GM23338 (cell line): Measurements from ENCODE around the gene CYB5A. TPM values are rescaled to one million over a fixed set of nuclear protein-coding genes. Genes with fewer than 3 reads are reported as not detected.
A peak's percentile ranks its signal among the peaks of the same experiment; 100 is the strongest.

Experiments
- ATAC-seq: fragments of 200-7000 bp; cut with Tn5 transposase; 3 replicates; pipeline ENCODE4 v1.9.1; 2020
- DNase-seq: peaks from one replicate; pipeline ENCODE4 v3.0.0-alpha.2; 2015; ENCODE audit warnings: low spot score
- H2AFZ ChIP-seq: fragments of 200-600 bp; sonication (generic); 2 replicates; pipeline ENCODE4 v1.8.0; 2016; ENCODE audit warnings: antibody characterized with exemption, mild to moderate bottlenecking, moderate library complexity
- H3F3A ChIP-seq: fragments of 200-600 bp; sonication (generic); replicated peaks from 2 replicates; pipeline ENCODE4 v1.8.0; 2017; ENCODE audit warnings: antibody characterized with exemption, mixed run types, low read depth
- H3K27ac ChIP-seq: fragments of 200-600 bp; sonication (generic); 2 replicates; pipeline ENCODE4 v1.6.1; 2016; ENCODE audit warnings: low read depth
- H3K27me3 ChIP-seq: fragments of 200-600 bp; sonication (generic); 2 replicates; pipeline ENCODE4 v1.8.0; 2016; ENCODE audit warnings: mild to moderate bottlenecking, mixed run types, moderate library complexity; ENCODE audit not compliant: insufficient read depth
- H3K36me3 ChIP-seq: fragments of 200-600 bp; sonication (generic); 2 replicates; pipeline ENCODE4 v1.8.0; 2016; ENCODE audit warnings: mild to moderate bottlenecking; ENCODE audit not compliant: insufficient read depth
- H3K4me1 ChIP-seq: fragments of 200-600 bp; sonication (generic); 2 replicates; pipeline ENCODE4 v1.8.0; 2016; ENCODE audit warnings: mild to moderate bottlenecking, moderate library complexity; ENCODE audit not compliant: insufficient read depth
- H3K4me2 ChIP-seq: fragments of 200-600 bp; sonication (generic); 2 replicates; pipeline ENCODE4 v1.7.1; 2017; ENCODE audit warnings: mixed run types
- H3K4me3 ChIP-seq: fragments of 200-600 bp; sonication (generic); 2 replicates; pipeline ENCODE4 v1.6.1; 2016; ENCODE audit warnings: mixed run types
- H3K79me2 ChIP-seq: fragments of 200-600 bp; sonication (generic); replicated peaks from 2 replicates; pipeline ENCODE4 v1.8.0; 2017; ENCODE audit warnings: mild to moderate bottlenecking; ENCODE audit not compliant: insufficient read depth
- H3K9me2 ChIP-seq: fragments of 200-600 bp; sonication (generic); 2 replicates; pipeline ENCODE4 v1.8.0; 2017; ENCODE audit not compliant: insufficient read depth
- H4K20me1 ChIP-seq: fragments of 200-600 bp; sonication (generic); replicated peaks from 2 replicates; pipeline ENCODE4 v1.8.0; 2017; ENCODE audit warnings: mild to moderate bottlenecking; ENCODE audit not compliant: insufficient read depth
- H3K27ac Mint-ChIP-seq: 2 replicates; pipeline ENCODE4 v1.8.0; 2020; ENCODE audit warnings: inconsistent platforms, mild to moderate bottlenecking, moderate library complexity, mixed read lengths
- H3K27me3 Mint-ChIP-seq: 3 replicates; pipeline ENCODE4 v1.8.0; 2022; ENCODE audit warnings: low read depth, mild to moderate bottlenecking, moderate library complexity, mixed read lengths, inconsistent platforms; ENCODE audit not compliant: insufficient read depth, poor library complexity
- H3K36me3 Mint-ChIP-seq: 3 replicates; pipeline ENCODE4 v1.8.0; 2021; ENCODE audit warnings: low read depth, mild to moderate bottlenecking, inconsistent platforms, moderate library complexity, mixed read lengths
- H3K4me1 Mint-ChIP-seq: 3 replicates; pipeline ENCODE4 v1.8.0; 2020; ENCODE audit warnings: mild to moderate bottlenecking, inconsistent platforms, mixed read lengths
- H3K4me3 Mint-ChIP-seq: 3 replicates; pipeline ENCODE4 v1.8.0; 2021; ENCODE audit warnings: moderate library complexity, mild to moderate bottlenecking, inconsistent platforms, mixed read lengths
- H3K9me3 Mint-ChIP-seq: 3 replicates; pipeline ENCODE4 v1.8.0; 2020; ENCODE audit warnings: moderate library complexity, mild to moderate bottlenecking, inconsistent platforms, mixed read lengths
- CREB1 ChIP-seq: fragments of 250-450 bp; sonication (Bioruptor Pico); IDR thresholded peaks from 2 replicates; pipeline ENCODE4 v1.5.0; 2020; ENCODE audit warnings: low read depth, mild to moderate bottlenecking, moderate library complexity
- CTCF ChIP-seq, 2 experiments: fragments of 200-600 bp in 1 of 2; sonication (generic) in 1 of 2; conservative IDR thresholded peaks; 2 replicates each; pipeline versions ENCODE4 v1.5.1 to v1.6.1; 2016 to 2017; ENCODE audit warnings: antibody characterized with exemption in 2 of 2, low read depth in 2 of 2, mild to moderate bottlenecking in 2 of 2, moderate library complexity in 1 of 2
- ETS1 ChIP-seq: IDR thresholded peaks from 2 replicates; pipeline ENCODE4 v1.6.1; 2016; ENCODE audit warnings: antibody characterized with exemption
- NANOG ChIP-seq: IDR thresholded peaks from 2 replicates; pipeline ENCODE4 v1.6.1; 2016; ENCODE audit warnings: antibody characterized with exemption, borderline replicate concordance
- POLR2AphosphoS5 ChIP-seq: IDR thresholded peaks from 2 replicates; pipeline ENCODE4 v1.6.1; 2016; ENCODE audit warnings: antibody characterized with exemption, low read depth
- ZNF331 ChIP-seq: fragments of 250-450 bp; sonication (Bioruptor Pico); IDR thresholded peaks from 2 replicates; pipeline ENCODE4 v1.5.0; 2020; ENCODE audit warnings: low read depth, mild to moderate bottlenecking, moderate library complexity
- ZNF462 ChIP-seq: fragments of 250-450 bp; sonication (Bioruptor Pico); IDR thresholded peaks from 2 replicates; pipeline ENCODE4 v1.5.0; 2020; ENCODE audit warnings: mild to moderate bottlenecking, moderate library complexity
- polyA plus RNA-seq: library from polyadenylated mRNA; unstranded; fragments of >200 nt; fragmentation: Nextera tagmentation; extraction: Ambion mirVana; gene quantifications from 2 replicates; pipeline ENCODE4 v1.2.1, GENCODE V29; 2016
- total RNA-seq: library from RNA; depleted of rRNA; stranded (reverse); fragments of >200 nt; shearing (Covaris generic); gene quantifications from 2 replicates; pipeline ENCODE4 v1.2.3, GENCODE V29; 2014

Gene CYB5A
- total and polyA plus RNA-seq, 2 experiments from 2014 or later = 136 to 283 TPM

GRCh38 chr18:74331404-74331803 lies 39.6 kb upstream of the CYB5A start:
- H3K4me3 Mint-ChIP-seq = no peak overlapping the region

GRCh38 chr18:74329688-74330205 lies 38.0 kb upstream of the CYB5A start:
- Histone ChIP-seq H3K79me2 (no peaks in the 10 kb centered on the region), H2AFZ (no peak overlapping the region), H4K20me1 (no peaks in the 10 kb centered on the region), H3K9me2 (0 out of 2 replicates have a peak, but pooled peaks cover 5% of the 10 kb centered on the region), H3K27ac (no peak overlapping the region), H3K36me3 (no peaks in the 10 kb centered on the region), H3K4me3 (no peak overlapping the region), H3F3A (no peaks in the 10 kb centered on the region), H3K27me3 (no peaks in the 10 kb centered on the region), H3K4me1 (no peaks in the 10 kb centered on the region), H3K4me2 (no peak overlapping the region)
- no peaks in the 10 kb centered on the region for H3K9me3 Mint-ChIP-seq
- no peak for DNase-seq
- no peak overlapping the region for H3K4me3 Mint-ChIP-seq
- H3K27me3 Mint-ChIP-seq = peaks cover 1% of the 10 kb centered on the region
- ATAC-seq = no peak
- H3K36me3 Mint-ChIP-seq = no peaks in the 10 kb centered on the region
- peaks cover 10% of the 10 kb centered on the region; the same call in 2 of the 3 replicates for H3K4me1 Mint-ChIP-seq
- no peak overlapping the region for H3K27ac Mint-ChIP-seq
- TF ChIP-seq ZNF462 (CRISPR knock-in tag) (no peak), ETS1 (no peak), POLR2AphosphoS5 (no peak), ZNF331 (CRISPR knock-in tag) (no peak), CTCF (conservative IDR thresholded peaks at IDR 0.05; ENCODE audit: low read depth in 2 of 2) (no peak), NANOG (no peak)

More at GRCh38 chr18:74331404-74331803, 39.6 kb upstream of the CYB5A start:
- H3K79me2 ChIP-seq = no peaks in the 10 kb centered on the region
- Mint-ChIP-seq H3K4me1 (peaks cover 12% of the 10 kb centered on the region; the same call in 2 of the 3 replicates), H3K27me3 (peaks cover 1% of the 10 kb centered on the region), H3K27ac (no peak overlapping the region), H3K9me3 (no peaks in the 10 kb centered on the region), H3K36me3 (no peaks in the 10 kb centered on the region)
- H3K4me2 ChIP-seq = no peak overlapping the region
- no peaks in the 10 kb centered on the region for H3K27me3 ChIP-seq
- ATAC-seq (peak; percentile 62), DNase-seq (peak; percentile 38)
- 0 out of 2 replicates have a peak, but pooled peaks cover 5% of the 10 kb centered on the region for H3K9me2 ChIP-seq
- H3K4me1 ChIP-seq = no peaks in the 10 kb centered on the region
- H4K20me1 ChIP-seq = no peaks in the 10 kb centered on the region
- no peak overlapping the region for H3K4me3 ChIP-seq
- H2AFZ ChIP-seq = no peak overlapping the region
- H3K36me3 ChIP-seq = no peaks in the 10 kb centered on the region
- H3F3A ChIP-seq = no peaks in the 10 kb centered on the region
- no peak overlapping the region for H3K27ac ChIP-seq
- TF ChIP-seq CTCF (conservative IDR thresholded peaks at IDR 0.05; ENCODE audit: low read depth in 2 of 2) (peak; percentile 44 to 70), CREB1 (no peak)
